Dermis microvascular lymphatic vessel endothelial cell (primary cell): ENCODE results near the gene FBH1. TPM values are rescaled to one million over a fixed set of nuclear protein-coding genes. Genes with fewer than 3 reads are reported as not detected.

Experiments used
- DNase-seq, 2 donors: peaks; one replicate each; pipeline versions ENCODE4 v3.0.0 to v3.0.0-alpha.2; 2010; ENCODE audit warnings: low read depth in 2 of 2
- total RNA-seq: library from RNA; depleted of rRNA; stranded (reverse); fragments of >200 nt; gene quantifications from 2 replicates; pipeline ENCODE4 v1.2.1, GENCODE V29; 2014

Gene FBH1
- total RNA-seq, 1 donor from 2014 or later, result 61.6 TPM

- peak; percentile 67 to 85 for DNase-seq
Observed at GRCh38 chr10:5977471-5978229, 87.6 kb downstream of the FBH1 start, which contains the start of gene IL15RA. Gene IL15RA (minus strand): TSS chr10:5977543. CDS start chr10:5977492, 51 bp downstream.

DNA sequence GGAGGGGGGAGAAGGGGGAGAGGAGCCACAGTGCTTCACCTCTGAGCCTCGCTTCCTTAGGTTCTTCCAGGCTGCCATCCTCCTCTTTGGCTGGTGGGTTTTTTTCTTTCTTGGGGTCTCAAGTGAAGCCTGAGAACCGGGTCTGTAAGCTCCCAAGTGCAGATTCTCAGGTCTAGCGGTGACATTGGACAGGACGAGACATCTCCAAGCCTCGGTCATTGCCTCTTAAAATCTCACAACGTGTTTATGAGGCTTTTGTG, 88.1 kb downstream of the FBH1 start:
- DNase-seq, result no peak

- no peak for DNase-seq
Observed at GRCh38 chr10:5981529-5981928, 91.5 kb downstream of the FBH1 start.

GRCh38 chr10:5983774-5984173, 93.7 kb downstream of the FBH1 start:
- no peak for DNase-seq

GRCh38 chr10:5985029-5985428, 95.0 kb downstream of the FBH1 start:
- no peak for DNase-seq

Other genes with a start within 250 kb of the FBH1 start
- 18.1 and 33.3 TPM in 2 replicates for gene ASB13, start 223.6 kb upstream of the FBH1 start, total RNA-seq
- gene TASOR2, start 205.4 kb upstream of the FBH1 start, total RNA-seq, result 35.3 and 47.5 TPM in 2 replicates
- gene GDI2, start 76.8 kb upstream of the FBH1 start, total RNA-seq, result 375 and 522 TPM in 2 replicates
- gene ANKRD16, start 350 bp upstream of the FBH1 start, total RNA-seq, result 4.5 and 5.7 TPM in 2 replicates
- 8.6 and 18.0 TPM in 2 replicates for gene IL15RA, start 87.3 kb downstream of the FBH1 start, total RNA-seq
- not detected in 2 replicates for gene IL2RA, start 172.1 kb downstream of the FBH1 start, total RNA-seq
- 25.9 and 29.5 TPM in 2 replicates for gene RBM17, start 198.8 kb downstream of the FBH1 start, total RNA-seq